LNCaP clone FGC (cell line): ENCODE data around the gene SNX33.
"Not testable (repeated sequence)": the region's sequence is repeated elsewhere in the genome, so short reads cannot be mapped to it uniquely, and the experiment has no call there.

Source experiments
- DNase-seq: peaks from one replicate; pipeline ENCODE4 v3.0.0-alpha.2; 2011; ENCODE audit warnings: low read depth
- H3K4me3 ChIP-seq: 2 replicates; pipeline ENCODE4 v1.5.1; 2011; ENCODE audit warnings: mild to moderate bottlenecking, low read depth, low read length, control low read depth
- TF ChIP-seq, protein P1 (sequence below): IDR thresholded peaks from 2 replicates; pipeline ENCODE4 v1.5.1; 2012; ENCODE audit warnings: mild to moderate bottlenecking; ENCODE audit not compliant: control insufficient read depth, insufficient read depth; ENCODE audit errors: extremely low read depth

SNX33 gene

GRCh38 chr15:75620058-75620820 is 27.5 kb upstream of the SNX33 start:
- TF ChIP-seq, protein P1, sequence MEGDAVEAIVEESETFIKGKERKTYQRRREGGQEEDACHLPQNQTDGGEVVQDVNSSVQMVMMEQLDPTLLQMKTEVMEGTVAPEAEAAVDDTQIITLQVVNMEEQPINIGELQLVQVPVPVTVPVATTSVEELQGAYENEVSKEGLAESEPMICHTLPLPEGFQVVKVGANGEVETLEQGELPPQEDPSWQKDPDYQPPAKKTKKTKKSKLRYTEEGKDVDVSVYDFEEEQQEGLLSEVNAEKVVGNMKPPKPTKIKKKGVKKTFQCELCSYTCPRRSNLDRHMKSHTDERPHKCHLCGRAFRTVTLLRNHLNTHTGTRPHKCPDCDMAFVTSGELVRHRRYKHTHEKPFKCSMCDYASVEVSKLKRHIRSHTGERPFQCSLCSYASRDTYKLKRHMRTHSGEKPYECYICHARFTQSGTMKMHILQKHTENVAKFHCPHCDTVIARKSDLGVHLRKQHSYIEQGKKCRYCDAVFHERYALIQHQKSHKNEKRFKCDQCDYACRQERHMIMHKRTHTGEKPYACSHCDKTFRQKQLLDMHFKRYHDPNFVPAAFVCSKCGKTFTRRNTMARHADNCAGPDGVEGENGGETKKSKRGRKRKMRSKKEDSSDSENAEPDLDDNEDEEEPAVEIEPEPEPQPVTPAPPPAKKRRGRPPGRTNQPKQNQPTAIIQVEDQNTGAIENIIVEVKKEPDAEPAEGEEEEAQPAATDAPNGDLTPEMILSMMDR: no peak
- no peak for DNase-seq
- H3K4me3 ChIP-seq: no peak overlapping the region

- no peak for DNase-seq
- H3K4me3 ChIP-seq: no peak overlapping the region
Observed at GRCh38 chr15:75620841-75621391, 26.8 kb upstream of the SNX33 start.

GRCh38 chr15:75622505-75622904 is 25.2 kb upstream of the SNX33 start:
- TF ChIP-seq, protein P1: no peak

More at GRCh38 chr15:75620841-75621391, 26.8 kb upstream of the SNX33 start:
- TF ChIP-seq, protein P1: no peak

GRCh38 chr15:75625542-75626347 is 22.0 kb upstream of the SNX33 start, which contains the start of gene SNUPN:
Gene SNUPN, minus strand, starts transcription at chr15:75625725. Its CDS starts 4,674 bp downstream, at chr15:75621051.
- TF ChIP-seq, protein P1: no peak
- DNase-seq: peak; percentile 77
- peak within 1 kb of the TSS; percentile 96 for H3K4me3 ChIP-seq

More at GRCh38 chr15:75622505-75622904, 25.2 kb upstream of the SNX33 start:
- no peak overlapping the region for H3K4me3 ChIP-seq
- DNase-seq: no peak

DNA sequence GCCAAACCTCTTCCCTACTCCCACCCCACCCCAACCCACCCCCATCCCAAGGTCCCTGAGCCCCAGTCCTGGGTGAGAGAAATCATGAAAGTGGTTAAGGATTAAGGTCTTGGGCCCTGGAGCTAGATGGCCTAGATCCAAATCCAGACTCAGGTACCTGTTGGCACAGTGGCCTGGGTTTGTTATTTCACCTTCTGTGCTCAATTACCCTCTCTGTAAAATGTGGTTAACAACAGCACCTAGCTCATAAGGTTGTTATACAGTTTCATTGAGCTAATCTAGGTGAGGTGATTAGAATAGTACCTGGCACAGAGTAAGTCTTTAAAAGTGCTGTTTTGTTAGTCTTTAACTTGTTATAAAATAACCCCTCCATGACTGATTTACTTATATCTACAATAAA is 15.8 kb upstream of the SNX33 start:
- TF ChIP-seq, protein P1: no peak
- no peak overlapping the region for H3K4me3 ChIP-seq

GRCh38 chr15:75633922-75634321 is 13.8 kb upstream of the SNX33 start:
- H3K4me3 ChIP-seq, DNase-seq: not testable (repeated sequence)

More for the DNA sequence above, 15.8 kb upstream of the SNX33 start:
- DNase-seq: no peak

DNA sequence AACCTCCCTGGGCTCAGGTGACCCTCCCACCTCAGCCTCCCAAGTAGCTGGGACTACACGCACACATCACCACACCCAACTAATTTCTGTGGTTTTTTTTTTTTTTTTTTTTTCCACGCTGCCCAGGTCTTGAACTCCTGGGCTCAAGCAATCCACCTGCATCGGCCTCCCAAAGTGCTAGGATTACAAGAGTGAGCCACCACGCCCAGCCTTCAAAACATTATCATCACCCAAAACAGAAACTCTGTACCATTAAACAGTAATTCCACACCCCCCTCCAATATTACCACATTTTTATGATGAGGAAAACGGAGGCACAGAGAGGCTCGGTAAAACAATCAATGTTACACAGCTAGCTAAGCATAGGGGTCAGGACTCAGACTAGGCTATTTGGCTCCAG is 11.7 kb upstream of the SNX33 start:
- H3K4me3 ChIP-seq: no peak overlapping the region
- no peak for DNase-seq
- TF ChIP-seq, protein P1: no peak
